ENCODE measurements around the gene AURKB.
"Not testable (repeated sequence)": the region's sequence is repeated elsewhere in the genome, so short reads cannot be mapped to it uniquely, and the experiment has no call there.

AURKB gene

DNA sequence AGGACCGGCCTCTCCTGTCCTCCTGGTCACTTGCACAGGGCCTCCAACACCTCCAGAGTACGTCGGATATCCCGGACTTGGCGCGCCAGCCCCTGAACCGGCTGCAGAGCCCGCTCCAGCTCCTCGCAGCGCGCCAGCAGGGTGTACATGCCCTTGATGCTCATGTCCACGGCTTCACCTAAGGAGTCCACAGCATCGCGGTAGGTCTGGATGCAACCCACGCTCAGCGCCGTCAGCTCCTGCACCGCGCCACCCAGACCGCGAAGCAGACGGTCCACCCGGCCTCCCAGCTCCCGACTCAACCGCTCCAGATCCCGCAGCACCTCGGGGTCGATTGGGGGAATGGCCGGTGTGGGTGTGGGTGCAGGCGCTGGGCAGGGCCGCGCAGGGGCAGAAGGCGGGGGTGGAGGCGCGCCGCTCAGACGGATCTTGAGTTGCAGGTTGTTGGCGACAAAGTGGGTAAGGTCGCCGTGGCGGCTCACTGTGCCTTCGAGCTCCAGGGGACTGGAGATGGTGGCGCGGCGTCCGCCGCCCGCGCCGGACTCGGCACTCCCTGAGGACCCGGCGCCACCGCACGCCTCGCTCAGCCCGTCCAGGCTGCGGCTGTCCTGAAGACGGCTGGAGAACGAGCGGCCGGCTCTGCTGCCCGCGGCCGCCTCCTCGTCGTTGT, 21.2 kb downstream of the AURKB start:
- DNase-seq (ENCODE audit: low read depth, low spot score): no peak

DNA sequence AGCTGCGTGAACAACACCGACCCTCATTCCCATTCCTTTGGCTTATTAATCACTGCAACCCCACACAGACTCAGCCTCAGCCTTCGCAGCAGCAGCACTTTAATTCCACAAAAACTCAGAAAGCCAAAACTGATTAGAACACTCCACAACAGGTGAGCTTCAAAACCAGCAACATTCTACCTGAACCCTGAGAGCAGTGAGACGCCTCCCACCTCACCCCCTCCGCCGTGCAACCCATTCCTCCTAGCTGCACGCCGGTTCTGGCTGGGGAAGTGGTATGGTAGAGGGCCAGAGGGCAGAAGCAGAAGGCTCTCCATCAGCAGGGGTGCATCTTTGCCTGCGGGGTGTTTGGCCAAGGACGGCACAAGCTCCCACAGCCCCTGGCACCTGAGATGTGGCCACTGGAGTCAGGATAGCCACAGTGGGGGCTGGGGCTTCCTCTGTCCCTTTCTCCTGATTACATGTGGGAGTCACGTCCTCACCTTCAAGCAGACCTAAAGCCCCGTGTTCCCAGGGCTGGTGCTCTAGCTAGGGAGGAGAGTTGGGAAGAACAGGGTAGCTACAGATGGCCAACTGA, 22.0 kb downstream of the AURKB start:
- DNase-seq (ENCODE audit: low read depth, low spot score): no peak

DNA sequence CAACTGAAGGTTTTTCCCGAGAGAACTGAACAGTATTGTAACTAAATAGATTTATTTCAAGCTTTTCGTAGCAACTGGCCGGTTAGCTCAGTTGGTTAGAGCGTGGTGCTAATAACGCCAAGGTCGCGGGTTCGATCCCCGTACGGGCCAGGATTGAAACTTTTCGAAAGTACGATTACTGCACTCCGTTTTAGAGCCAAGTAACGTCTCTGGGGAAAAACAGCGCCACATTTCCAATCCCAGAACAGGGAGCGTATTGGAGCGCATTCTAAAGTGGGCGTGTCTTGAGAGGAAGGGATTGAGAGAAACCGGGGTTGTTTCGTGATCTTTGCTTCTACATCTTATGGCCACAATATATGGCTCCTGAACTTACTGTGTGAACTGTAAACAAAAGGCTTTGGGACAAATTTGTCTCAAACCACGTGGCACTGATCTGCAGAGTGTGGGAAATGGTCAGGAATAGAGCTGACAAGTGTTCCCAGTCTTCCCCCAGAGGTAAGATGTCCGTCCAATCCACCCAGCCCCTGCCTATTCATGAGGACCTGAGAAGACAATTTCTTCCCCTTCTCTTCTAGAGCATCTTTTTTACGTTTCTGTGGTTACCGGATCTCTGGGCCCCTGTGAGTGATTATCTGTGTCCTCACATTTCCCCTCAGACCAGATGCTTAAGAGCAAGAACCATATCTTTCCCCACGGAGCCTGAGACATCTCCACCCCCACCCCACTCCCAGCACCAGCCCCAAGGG, 22.7 kb downstream of the AURKB start:
- peak; percentile 81 for DNase-seq (ENCODE audit: low read depth, low spot score)

DNA sequence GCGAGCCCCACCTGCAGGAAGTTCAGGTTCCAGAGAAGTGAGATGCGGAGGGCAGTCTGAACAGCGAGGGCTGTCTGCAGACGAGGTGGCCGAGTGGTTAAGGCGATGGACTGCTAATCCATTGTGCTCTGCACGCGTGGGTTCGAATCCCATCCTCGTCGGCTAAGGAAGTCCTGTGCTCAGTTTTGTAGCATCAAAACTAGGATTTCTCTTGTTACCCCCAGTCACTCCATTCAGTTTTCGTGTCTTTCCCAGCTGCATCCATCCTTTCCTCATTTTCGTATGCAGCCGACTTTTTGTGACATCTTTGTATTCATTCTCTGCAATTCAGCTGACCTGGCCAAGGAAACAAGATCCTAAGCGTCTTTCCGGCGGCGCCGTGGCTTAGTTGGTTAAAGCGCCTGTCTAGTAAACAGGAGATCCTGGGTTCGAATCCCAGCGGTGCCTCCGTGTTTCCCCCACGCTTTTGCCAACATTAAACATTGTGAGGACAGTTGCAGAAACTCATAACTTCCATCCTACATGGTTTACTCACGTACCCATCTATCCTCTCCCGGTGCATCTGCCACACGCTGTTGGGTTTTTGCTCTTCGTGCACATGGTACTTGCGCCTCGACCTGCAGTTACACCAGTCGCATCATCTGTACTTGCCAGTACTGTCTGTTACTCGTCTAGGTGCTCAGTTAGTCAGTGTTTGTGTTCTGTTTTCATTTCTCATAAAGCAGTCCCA, 23.4 kb downstream of the AURKB start:
- DNase-seq (ENCODE audit: low read depth, low spot score): peak; percentile 81

DNA sequence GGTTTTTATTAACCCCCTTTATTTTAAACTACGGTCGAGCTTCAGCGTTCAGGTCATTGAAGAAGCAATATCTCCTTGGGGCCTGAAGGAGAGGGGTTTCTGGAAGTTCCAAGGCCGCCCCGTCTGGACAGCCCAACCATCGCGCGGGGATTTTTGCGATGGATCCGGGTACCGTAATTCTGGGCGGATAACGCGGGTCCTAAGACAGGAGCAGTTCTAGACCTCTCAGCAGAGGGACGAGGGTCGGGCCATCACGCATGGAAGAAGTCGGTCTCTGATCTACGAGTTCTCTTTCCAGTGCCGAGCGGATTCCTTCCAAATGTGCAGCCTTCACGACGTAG, 24.0 kb downstream of the AURKB start:
- no peak for DNase-seq (ENCODE audit: low read depth, low spot score)

DNA sequence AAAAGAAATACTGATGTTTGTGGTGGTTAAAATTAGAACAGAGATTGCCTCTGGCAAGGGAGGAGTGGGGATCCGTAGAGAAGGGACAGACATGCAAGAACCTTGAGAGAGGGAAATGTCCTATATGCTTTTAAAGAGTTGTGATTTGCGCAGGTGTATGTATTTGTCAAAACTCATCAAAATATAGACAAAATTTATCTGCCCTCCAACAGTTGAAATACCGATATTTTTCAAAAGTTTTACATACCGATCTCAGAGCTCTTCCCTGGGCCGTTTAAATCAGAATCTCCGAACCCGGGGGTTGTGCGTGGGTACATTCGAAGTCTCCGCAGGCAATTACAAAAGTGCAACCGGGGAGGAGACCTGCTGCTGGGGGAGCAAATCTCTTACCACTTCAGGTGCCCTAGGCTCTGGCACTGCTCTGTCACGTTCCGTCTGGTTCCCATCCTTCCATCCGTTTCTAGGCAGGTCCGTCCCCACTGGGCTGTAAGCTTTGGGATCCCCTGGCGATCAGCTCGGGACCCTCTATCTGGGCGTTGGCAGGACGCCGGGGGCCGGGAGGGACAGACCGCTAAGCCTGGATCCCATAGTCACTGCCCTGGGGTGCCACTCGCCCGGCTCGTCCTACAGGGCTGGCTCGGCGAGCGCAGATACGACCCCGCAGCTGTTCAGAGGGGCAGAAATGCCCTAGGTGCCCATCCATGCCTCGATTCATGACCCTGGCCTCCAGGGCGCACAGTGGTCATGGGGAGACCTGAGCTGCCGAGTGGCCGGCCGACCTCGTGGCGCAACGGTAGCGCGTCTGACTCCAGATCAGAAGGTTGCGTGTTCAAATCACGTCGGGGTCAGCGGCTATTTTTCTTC, 24.6 kb downstream of the AURKB start:
- DNase-seq (ENCODE audit: low read depth, low spot score): peak; percentile 84

DNA sequence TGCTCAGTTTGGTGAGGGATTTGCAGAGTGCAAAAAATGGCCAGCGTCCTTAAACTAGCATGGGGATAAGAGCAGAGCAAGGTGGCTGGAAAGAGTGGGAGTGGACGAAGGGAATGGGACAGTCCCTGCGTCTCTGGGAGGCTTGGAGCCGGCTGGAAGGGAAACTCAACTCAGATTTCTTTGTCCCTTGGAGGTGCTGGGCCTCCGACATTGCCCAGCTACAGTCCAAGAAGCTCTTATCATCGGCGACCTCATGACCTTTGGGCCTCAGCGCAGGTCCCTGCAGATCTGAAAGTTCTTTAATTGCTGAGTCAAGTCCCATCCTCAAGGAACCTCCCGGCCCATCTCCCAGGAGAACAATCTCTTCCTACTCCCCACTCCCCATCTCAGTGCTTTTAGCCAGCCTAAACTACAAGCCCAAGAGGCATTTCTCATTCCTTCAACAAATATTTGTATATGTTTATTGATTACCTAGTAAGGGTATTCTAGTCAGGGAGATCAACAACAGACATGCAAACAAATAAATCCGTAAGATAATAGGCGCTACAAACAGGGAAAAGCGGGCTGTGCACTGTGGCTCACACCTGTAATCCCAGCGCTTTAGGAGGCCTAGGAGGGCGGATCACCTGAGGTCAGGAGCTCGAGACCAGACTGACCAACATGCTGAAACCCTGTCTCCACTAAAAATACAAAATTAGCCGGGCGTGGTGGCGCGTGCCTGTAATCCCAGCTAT, 33.2 kb downstream of the AURKB start:
- no peak for DNase-seq (ENCODE audit: low read depth, low spot score)

DNA sequence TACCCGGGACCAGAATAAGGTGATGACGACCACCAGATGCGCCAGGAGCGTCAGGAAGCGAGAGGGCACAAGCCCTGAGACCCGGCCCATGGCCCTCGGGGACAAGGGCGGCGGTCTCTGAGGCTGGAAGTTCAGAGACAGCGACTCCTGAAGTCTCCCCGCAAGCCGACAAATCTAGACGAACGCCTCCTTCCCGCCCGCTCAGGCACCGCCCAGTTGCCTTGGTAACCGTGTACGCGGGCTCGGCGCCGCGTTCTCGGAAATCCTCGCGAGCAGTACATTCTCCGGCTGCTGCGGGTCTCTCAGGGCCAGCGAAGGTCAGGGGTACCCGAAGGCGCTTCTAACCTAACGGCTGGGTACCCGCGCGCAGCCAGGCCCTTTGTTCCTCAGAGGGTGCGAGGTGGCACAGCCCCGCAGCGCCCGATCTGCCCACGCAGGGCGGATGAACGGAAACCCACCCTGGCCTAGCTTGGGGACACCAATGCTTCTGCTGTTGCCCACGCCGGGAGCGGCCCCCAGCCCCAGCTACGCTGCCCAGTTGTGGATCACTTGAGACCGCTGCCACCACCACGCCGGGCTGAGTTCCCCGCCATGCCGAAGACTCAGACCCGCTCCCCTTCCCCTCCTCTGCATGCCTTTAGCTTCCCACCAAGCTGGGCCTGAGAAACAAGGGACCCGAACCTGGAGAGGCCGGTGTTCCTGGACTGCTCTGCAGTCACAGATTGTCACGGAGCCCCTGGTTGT, 34.0 kb downstream of the AURKB start, which contains the start of gene TMEM107:
Gene TMEM107, minus strand, starts transcription at position 184 of the 744 bp plus-strand sequence. Its CDS starts 94 bp downstream, at position 90.
- peak; percentile 81 for DNase-seq (ENCODE audit: low read depth, low spot score)

DNA sequence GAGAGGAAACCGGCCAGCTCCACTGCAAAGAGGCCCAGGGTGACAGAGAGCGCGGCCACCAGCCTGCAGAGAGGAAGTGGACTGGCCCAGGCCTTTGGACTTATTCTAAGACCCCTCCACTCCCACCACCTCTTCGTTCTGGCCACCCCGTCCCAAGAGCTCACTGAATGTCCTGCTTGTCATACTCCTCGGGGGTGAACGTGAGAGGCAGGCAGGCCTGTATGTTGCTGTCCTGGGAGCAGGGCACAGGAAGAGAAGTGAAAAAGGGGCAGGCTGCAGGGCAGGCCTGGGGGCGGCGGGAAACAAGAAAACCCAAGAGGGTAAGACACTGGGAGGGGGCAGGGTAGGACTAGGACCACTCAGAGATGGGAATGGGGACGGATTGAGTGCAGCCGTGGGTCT, 34.6 kb downstream of the AURKB start:
- DNase-seq (ENCODE audit: low read depth, low spot score): no peak

DNA sequence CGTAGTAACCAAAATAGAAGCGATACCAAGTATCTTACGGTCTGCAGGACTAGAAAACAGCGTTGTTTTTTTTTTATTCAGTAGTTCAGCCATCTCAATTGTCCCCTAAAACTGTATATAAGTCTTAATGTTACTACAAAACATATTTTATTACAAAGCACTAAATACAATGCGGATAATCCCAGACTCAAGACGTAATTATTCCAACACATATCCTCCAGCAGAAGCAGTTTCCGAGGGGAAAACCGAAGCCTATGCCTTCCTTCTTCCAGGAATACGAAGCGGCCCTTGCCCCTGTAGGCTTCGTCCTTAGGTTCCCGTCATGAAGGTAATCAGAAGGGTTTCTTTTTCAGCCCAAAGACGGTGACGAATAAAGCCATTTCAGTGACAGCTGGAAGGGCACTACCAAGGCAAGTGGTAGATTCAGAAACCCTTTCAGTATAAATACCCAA, 36.5 kb downstream of the AURKB start:
- no peak for DNase-seq (ENCODE audit: low read depth, low spot score)

DNA sequence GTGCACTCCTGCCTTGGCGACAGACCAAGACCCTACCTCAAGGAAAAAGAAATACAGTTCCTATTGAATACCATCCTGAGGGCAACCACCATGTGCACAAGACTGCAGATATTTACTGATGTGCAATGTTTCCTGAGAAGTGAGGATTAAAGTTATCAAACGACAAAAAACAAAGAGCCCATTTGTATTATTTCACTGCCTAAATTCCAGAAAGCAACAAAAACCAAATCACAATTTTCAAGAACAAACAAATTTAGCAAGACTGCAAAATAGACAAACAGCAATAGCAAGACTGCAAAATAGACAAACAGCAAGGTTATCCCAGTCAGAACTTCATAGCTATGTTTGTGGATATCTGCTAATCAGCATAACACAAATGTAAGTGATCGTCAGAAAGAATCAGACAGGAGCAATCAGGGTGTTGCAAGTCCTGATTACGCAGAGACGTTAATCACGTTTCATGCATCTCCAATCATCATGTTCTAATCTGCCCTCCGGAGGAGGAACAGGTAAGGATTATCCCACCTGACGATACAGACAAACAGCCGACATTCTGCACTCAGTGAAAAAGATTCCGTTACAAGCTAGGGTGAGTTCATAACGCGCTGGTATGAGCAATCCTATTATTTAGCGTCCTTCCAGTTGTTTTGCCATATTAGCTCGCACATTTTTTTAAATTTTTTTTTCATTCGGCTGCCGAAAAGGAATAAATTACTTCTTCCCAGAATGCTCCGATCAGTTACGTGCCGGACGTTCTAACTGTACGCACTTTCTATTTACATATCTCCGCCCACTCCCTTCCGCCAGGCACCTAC, 37.1 kb downstream of the AURKB start:
- DNase-seq (ENCODE audit: low read depth, low spot score): peak; percentile 68

DNA sequence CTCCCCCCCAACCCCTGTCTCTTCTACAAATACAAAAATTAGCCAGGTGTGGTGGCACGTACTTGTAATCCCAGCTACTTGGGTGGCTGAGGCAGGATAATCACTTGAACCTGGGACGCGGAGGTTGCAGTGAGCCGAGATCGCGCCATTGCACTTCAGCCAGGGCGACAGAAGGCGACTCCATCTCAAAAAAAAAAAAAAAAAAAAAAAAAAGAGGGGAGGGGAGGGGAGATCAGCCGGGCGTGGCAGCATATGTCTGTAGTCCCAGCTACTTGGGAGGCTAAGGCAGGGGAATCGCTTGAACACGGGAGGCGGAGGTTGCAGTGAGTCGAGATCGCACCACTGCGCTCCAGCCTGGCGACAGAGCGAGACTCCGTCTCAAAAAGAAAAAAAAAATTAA, 40.2 kb downstream of the AURKB start:
- DNase-seq (ENCODE audit: low read depth, low spot score): not testable (repeated sequence)

DNA sequence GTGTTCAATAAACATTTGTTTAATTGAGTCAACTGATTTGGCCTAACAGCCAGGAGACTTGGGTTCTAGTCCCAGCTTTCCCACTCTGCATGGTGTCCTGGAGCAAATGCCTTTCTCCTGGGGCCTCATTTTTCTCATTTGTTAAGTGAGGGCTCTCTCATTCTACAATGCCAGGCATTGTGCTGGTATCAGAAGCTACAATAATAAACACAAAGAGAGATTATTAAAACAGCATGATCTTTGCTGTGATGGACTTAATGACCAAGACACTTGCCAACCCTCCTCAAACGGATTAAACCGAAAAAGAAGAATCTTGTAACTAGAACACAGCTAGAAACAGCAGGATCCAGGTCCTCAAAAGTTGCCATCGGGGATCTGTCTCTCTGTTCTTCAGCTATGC, 42.8 kb downstream of the AURKB start:
- DNase-seq (ENCODE audit: low read depth, low spot score): no peak

DNA sequence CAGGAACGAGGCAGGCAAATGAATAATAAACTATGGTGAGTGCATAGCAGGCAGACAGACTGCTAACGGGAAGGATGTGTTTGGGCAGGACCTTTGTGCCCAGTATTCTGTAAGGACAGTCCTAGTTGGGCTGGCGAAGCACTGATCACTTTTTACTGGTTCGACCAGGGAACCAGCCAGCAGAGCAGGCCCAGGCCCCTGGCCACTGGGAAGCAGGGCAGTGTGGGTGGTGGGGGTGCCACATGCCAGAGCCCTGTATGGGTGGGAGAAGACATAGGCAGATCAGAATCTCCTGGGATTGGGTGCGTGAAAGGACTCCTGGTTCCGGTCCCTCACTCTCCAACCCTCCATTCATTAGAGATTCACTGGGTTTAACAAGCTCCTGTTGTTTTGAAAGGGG, 43.6 kb downstream of the AURKB start:
- no peak for DNase-seq (ENCODE audit: low read depth, low spot score)

DNA sequence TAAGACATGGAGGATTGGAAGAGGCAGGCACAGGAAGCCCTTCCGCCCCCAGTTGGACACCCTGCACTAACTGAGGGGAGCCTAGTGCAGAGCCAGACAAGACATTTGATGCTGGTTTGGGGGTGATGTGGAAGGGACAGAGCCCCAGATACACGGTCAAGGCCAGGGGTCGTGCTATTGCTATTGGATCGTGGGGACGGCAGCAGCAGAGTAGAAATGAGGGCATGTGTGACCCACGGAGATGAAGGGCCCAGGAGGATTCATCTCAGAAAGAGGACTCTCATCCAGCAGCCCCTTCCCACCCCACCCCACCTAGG, 45.6 kb downstream of the AURKB start:
- no peak for DNase-seq (ENCODE audit: low read depth, low spot score)

DNA sequence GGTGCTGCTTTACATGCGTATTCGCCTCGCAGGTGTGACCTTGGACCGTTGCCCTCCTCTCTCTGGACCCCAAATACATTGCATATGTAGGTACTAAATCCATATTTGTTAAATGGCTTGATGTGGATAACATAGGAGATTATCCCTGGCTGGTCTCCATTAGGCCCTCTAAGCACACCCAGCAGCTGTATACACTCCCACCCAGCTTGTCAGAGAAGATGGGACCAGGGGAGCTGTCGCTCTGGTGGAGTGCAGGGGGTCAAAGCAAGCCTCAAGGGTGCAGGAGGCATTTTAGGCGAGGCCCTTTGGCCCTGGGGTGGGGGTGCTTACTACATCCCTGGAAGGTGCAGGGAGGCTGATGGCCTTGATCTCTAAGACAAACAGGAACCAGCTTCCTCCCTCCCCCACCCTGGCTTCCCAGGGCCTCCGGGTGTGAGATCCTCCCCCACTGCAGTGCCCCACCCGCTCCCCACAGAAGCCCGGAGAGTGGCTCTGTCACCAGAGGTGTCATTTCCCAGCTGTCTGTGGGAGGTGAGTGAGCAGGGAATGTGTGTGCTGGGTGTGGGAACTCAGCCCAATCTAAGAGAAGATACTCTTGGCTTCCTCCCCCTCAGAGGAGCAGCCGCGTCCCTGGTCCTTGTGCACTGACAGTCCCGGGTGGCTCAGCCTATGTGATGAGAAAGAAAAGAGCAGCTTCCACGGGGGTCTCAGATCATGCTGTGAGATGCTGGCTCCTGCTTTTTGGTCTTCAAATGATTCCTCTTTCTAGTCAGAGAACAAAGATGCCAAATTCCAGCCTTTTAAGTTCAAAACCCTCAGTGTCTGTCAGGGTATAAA, 46.2 kb downstream of the AURKB start:
- DNase-seq (ENCODE audit: low read depth, low spot score): no peak

DNA sequence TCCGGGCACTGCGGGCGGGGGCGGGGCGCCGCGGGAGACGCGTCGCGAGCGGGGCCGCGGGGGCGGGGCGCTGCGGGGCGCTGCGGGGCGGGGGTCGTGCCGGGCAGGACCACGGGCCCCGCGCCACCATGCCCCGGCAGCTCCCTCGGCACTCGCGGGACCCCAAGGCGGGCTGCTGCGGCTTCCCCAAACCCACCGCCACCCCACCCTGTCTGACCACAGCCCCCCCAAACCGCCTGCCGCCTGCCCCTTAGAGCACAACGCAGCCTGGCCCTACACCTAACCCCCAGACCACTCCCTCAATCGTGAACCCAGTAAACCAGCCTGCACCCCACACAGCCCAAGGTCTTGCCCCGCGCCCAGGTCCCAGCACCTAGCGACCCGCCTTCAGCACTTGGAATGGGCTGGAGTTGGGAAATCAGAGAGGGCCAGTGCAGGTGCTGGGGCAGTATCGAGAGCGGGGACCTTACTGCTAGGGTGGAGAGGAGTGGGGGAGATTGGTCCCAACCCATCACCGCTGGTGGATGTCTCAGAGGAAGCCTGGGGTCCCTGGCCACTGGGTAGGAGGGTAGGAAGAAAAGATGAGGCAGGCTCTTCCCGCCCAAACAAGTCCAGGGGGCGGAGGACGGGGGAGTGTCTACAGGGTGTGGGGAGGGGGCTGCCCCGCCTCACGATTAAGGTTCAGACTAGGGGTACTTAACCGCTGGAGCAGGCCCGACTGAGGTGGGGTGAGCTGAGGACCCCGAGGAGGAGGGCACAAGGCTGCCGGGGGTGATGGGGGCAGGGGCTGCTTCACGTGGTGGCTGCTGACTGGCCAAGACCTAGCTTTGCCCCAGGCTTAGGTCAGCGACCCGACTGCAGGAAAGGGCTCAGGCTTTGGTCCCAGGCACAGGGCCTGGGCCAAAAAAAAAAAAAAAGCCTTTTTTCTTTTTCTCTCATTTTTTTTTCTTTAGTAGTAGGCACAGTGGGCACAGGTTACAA, 47.1 kb downstream of the AURKB start:
- DNase-seq (ENCODE audit: low read depth, low spot score): no peak

All from activated CD4-positive, CD25-positive, alpha-beta regulatory T cell treated with anti-CD3 and anti-CD28 coated beads, Interleukin-2, amount 50 U/mL, for 16 hours (primary cell).